CD4-positive, alpha-beta T cell treated with Interleukin-21 for 1 hour (primary cell): ENCODE data around the gene GLDN.

Experiments used
- DNase-seq: peaks from one replicate; pipeline ENCODE4 v3.0.0-alpha.2; 2020

Gene GLDN

GRCh38 chr15:51450001-51450400 lies 108.5 kb downstream of the GLDN start:
- no peak for DNase-seq
